ENCODE data around the gene CACNA1G. TPM values are rescaled to one million over a fixed set of nuclear protein-coding genes. Genes with fewer than 3 reads are reported as not detected.

Gene CACNA1G
- total RNA-seq, 1 donor from 2014 or later = not detected

GRCh38 chr17:50631908-50632571 is 71.5 kb downstream of the CACNA1G start:
- H3K4me3 ChIP-seq (ENCODE audit: low read depth, low read length) = no peak overlapping the region
- no peak for DNase-seq (ENCODE audit: low read depth)
- no peak for TF ChIP-seq CTCF (IDR thresholded peaks at IDR 0.05; ENCODE audit: insufficient read depth, low read length, poor library complexity, severe bottlenecking)

GRCh38 chr17:50632637-50633036 is 72.1 kb downstream of the CACNA1G start:
- H3K36me3 ChIP-seq (ENCODE audit: control insufficient read depth, insufficient read depth, low read length) = no peaks in the 10 kb centered on the region
- no peak overlapping the region for H3K4me3 ChIP-seq (ENCODE audit: low read depth, low read length)
- TF ChIP-seq CTCF (IDR thresholded peaks at IDR 0.05; ENCODE audit: insufficient read depth, low read length, poor library complexity, severe bottlenecking) = no peak
- no peaks in the 10 kb centered on the region for H3K27me3 ChIP-seq (ENCODE audit: control insufficient read depth, insufficient read depth, low read length)
- DNase-seq (ENCODE audit: low read depth) = no peak

More at GRCh38 chr17:50631908-50632571, 71.5 kb downstream of the CACNA1G start:
- Histone ChIP-seq H3K36me3 (ENCODE audit: control insufficient read depth, insufficient read depth, low read length) (no peaks in the 10 kb centered on the region), H3K27me3 (ENCODE audit: control insufficient read depth, insufficient read depth, low read length) (no peaks in the 10 kb centered on the region)

GRCh38 chr17:50633683-50634082 is 73.2 kb downstream of the CACNA1G start:
- Histone ChIP-seq H3K4me3 (ENCODE audit: low read depth, low read length) (no peak overlapping the region), H3K36me3 (ENCODE audit: control insufficient read depth, insufficient read depth, low read length) (no peaks in the 10 kb centered on the region), H3K27me3 (ENCODE audit: control insufficient read depth, insufficient read depth, low read length) (no peaks in the 10 kb centered on the region)
- no peak for TF ChIP-seq CTCF (IDR thresholded peaks at IDR 0.05; ENCODE audit: insufficient read depth, low read length, poor library complexity, severe bottlenecking)
- DNase-seq (ENCODE audit: low read depth) = no peak

- no peak for TF ChIP-seq CTCF (IDR thresholded peaks at IDR 0.05; ENCODE audit: insufficient read depth, low read length, poor library complexity, severe bottlenecking)
- no peaks in the 10 kb centered on the region for H3K27me3 ChIP-seq (ENCODE audit: control insufficient read depth, insufficient read depth, low read length)
- H3K36me3 ChIP-seq (ENCODE audit: control insufficient read depth, insufficient read depth, low read length) = no peaks in the 10 kb centered on the region
- H3K4me3 ChIP-seq (ENCODE audit: low read depth, low read length) = peak within 1 kb of the TSS; percentile 55
- DNase-seq (ENCODE audit: low read depth) = no peak
These were observed 73.9 kb downstream of the CACNA1G start, which contains the start of gene ABCC3 for GRCh38 chr17:50634224-50634914. Gene ABCC3, plus strand, starts transcription at chr17:50634881. Its CDS starts 56 bp downstream, at chr17:50634937.

- Histone ChIP-seq H3K4me3 (ENCODE audit: low read depth, low read length) (peak overlapping the region; percentile 55), H3K27me3 (ENCODE audit: control insufficient read depth, insufficient read depth, low read length) (no peaks in the 10 kb centered on the region), H3K36me3 (ENCODE audit: control insufficient read depth, insufficient read depth, low read length) (no peaks in the 10 kb centered on the region)
- no peak for TF ChIP-seq CTCF (IDR thresholded peaks at IDR 0.05; ENCODE audit: insufficient read depth, low read length, poor library complexity, severe bottlenecking)
- DNase-seq (ENCODE audit: low read depth) = no peak
These were observed 74.6 kb downstream of the CACNA1G start for GRCh38 chr17:50634915-50635731.
